Activated CD8-positive, alpha-beta memory T cell treated with anti-CD3 and anti-CD28 coated beads, Interleukin-2, amount 50 U/mL, for 1 hour (primary cell): ENCODE results near the gene PPP1R3C.

ENCODE experiments used
- DNase-seq: peaks from one replicate; pipeline ENCODE4 v3.0.0-alpha.2; 2020; ENCODE audit errors: extremely low read depth

The PPP1R3C gene

GRCh38 chr10:91601212-91601611 is 31.7 kb downstream of the PPP1R3C start:
- DNase-seq, result no peak

GRCh38 chr10:91598211-91598977 is 34.5 kb downstream of the PPP1R3C start:
- no peak for DNase-seq

- no peak for DNase-seq
Measured at GRCh38 chr10:91597197-91597881, 35.5 kb downstream of the PPP1R3C start.

GRCh38 chr10:91596825-91597196 is 36.1 kb downstream of the PPP1R3C start:
- DNase-seq, result no peak

GRCh38 chr10:91593834-91594233 is 39.0 kb downstream of the PPP1R3C start:
- DNase-seq, result no peak

- no peak for DNase-seq
Measured at GRCh38 chr10:91593366-91593765, 39.5 kb downstream of the PPP1R3C start.

- no peak for DNase-seq
Measured at GRCh38 chr10:91592266-91592975, 40.5 kb downstream of the PPP1R3C start.

GRCh38 chr10:91591797-91592174 is 41.1 kb downstream of the PPP1R3C start:
- no peak for DNase-seq

- no peak for DNase-seq
Measured at GRCh38 chr10:91590904-91591796, 41.7 kb downstream of the PPP1R3C start.

- no peak for DNase-seq
Measured at GRCh38 chr10:91590142-91590903, 42.5 kb downstream of the PPP1R3C start.

- DNase-seq, result no peak
Measured at GRCh38 chr10:91589658-91590035, 43.2 kb downstream of the PPP1R3C start.

GRCh38 chr10:91589015-91589657 is 43.7 kb downstream of the PPP1R3C start:
- no peak for DNase-seq

- DNase-seq, result no peak
Measured at GRCh38 chr10:91587710-91588638, 44.9 kb downstream of the PPP1R3C start.

- no peak for DNase-seq
Measured at GRCh38 chr10:91582153-91582554, 50.7 kb downstream of the PPP1R3C start.

GRCh38 chr10:91579329-91579985 is 53.4 kb downstream of the PPP1R3C start:
- DNase-seq, result no peak
